PC-3 (cell line): ENCODE measurements around the gene GIMAP2. TPM values are rescaled to one million over a fixed set of nuclear protein-coding genes. Genes with fewer than 3 reads are reported as not detected.

ENCODE experiments used
- ATAC-seq: fragments of 200-7000 bp; cut with Tn5 transposase; 2 replicates; pipeline ENCODE4 v1.9.1; 2020; ENCODE audit warnings: mild to moderate bottlenecking, moderate library complexity
- BruUV-seq: library from RNA; stranded (reverse); fragments of 400-500 nt; replicated peaks from 2 replicates; lab custom pipeline; 2021; lab: Mats Ljungman, UMichigan
- CTCF ChIA-PET: fragments of 300-600 bp; sonication (Branson Sonifier 250); formaldehyde crosslinking; loops from one replicate; lab custom pipeline; 2022; ENCODE audit warnings: antibody characterized with exemption; lab: Charles Lee
- POLR2A ChIA-PET: fragments of 300-600 bp; sonication (Branson Sonifier 250); formaldehyde crosslinking; loops from one replicate; lab custom pipeline; 2022; ENCODE audit warnings: antibody characterized with exemption; ENCODE audit not compliant: unreplicated experiment; lab: Charles Lee
- DNase-seq: peaks from one replicate; pipeline ENCODE4 v3.0.0-alpha.2; 2015
- H2AFZ ChIP-seq: fragments of 300-600 bp; sonication (generic); 2 replicates; pipeline ENCODE4 v1.6.0; 2016; ENCODE audit warnings: antibody characterized with exemption, low read length
- H3F3A ChIP-seq: fragments of 300-600 bp; sonication (generic); one replicate; pipeline ENCODE4 v1.6.0; 2017; ENCODE audit warnings: antibody characterized with exemption, low read length, control low read depth, mild to moderate bottlenecking; ENCODE audit not compliant: unreplicated experiment
- H3K27ac ChIP-seq: fragments of 300-600 bp; sonication (generic); 2 replicates; pipeline ENCODE4 v1.5.1; 2016; ENCODE audit warnings: mild to moderate bottlenecking, low read length
- H3K27me3 ChIP-seq: fragments of 300-600 bp; sonication (generic); 2 replicates; pipeline ENCODE4 v1.6.1; 2016; ENCODE audit warnings: low read length, mixed read lengths
- H3K36me3 ChIP-seq: fragments of 300-600 bp; sonication (generic); 2 replicates; pipeline ENCODE4 v1.6.1; 2016; ENCODE audit warnings: low read depth, mixed run types, low read length, mixed read lengths
- H3K4me1 ChIP-seq: fragments of 300-600 bp; sonication (generic); 2 replicates; pipeline ENCODE4 v1.5.1; 2016; ENCODE audit warnings: low read length; ENCODE audit not compliant: insufficient read depth
- H3K4me2 ChIP-seq: fragments of 300-600 bp; sonication (generic); 2 replicates; pipeline ENCODE4 v1.6.0; 2016; ENCODE audit warnings: low read length
- H3K4me3 ChIP-seq: fragments of 300-600 bp; sonication (generic); 2 replicates; pipeline ENCODE4 v1.5.1; 2016; ENCODE audit warnings: mild to moderate bottlenecking, low read length, mixed read lengths
- H3K79me2 ChIP-seq: fragments of 300-600 bp; sonication (generic); 2 replicates; pipeline ENCODE4 v1.6.1; 2017; ENCODE audit warnings: low read length, mixed read lengths
- H3K9ac ChIP-seq: fragments of 300-600 bp; sonication (generic); 2 replicates; pipeline ENCODE4 v1.6.0; 2016; ENCODE audit warnings: mild to moderate bottlenecking, low read length
- H3K9me2 ChIP-seq: fragments of 300-600 bp; sonication (generic); replicated peaks from 2 replicates; pipeline ENCODE4 v1.6.1; 2016; ENCODE audit warnings: mixed run types, low read length, mixed read lengths
- H3K9me3 ChIP-seq: fragments of 300-600 bp; sonication (generic); 2 replicates; pipeline ENCODE4 v1.6.1; 2016; ENCODE audit warnings: low read length, mixed read lengths
- H4K20me1 ChIP-seq: fragments of 300-600 bp; sonication (generic); 2 replicates; pipeline ENCODE4 v1.6.1; 2016; ENCODE audit warnings: low read length, mixed read lengths
- EZH2 ChIP-seq: fragments of 300-600 bp; sonication (generic); IDR thresholded peaks from one replicate; pipeline ENCODE4 v1.6.1; 2017; ENCODE audit warnings: antibody characterized with exemption, mild to moderate bottlenecking, low read length; ENCODE audit not compliant: unreplicated experiment
- EZH2phosphoT487 ChIP-seq: fragments of 300-600 bp; sonication (generic); IDR thresholded peaks from 2 replicates; pipeline ENCODE4 v1.6.1; 2018; ENCODE audit warnings: mild to moderate bottlenecking, antibody characterized with exemption, low read length, borderline replicate concordance
- intact Hi-C: fragments of 100-400 bp; cut with micrococcal nuclease; formaldehyde crosslinking; loops from 2 replicates; pipeline ENCODE4 v1.9.0; 2023
- total RNA-seq: library from RNA; depleted of rRNA; stranded (reverse); fragments of >200 nt; gene quantifications from 2 replicates; pipeline ENCODE4 v1.2.3, GENCODE V29; 2014
- TF ChIP-seq, protein P1 (sequence below): fragments of 300-600 bp; sonication (generic); conservative IDR thresholded peaks from 2 replicates; pipeline ENCODE4 v1.5.1; 2017; ENCODE audit warnings: antibody characterized with exemption, low read depth, mild to moderate bottlenecking, low read length

The GIMAP2 gene
- total RNA-seq, 1 experiment from 2014 or later: not detected

- TF ChIP-seq, protein P1, sequence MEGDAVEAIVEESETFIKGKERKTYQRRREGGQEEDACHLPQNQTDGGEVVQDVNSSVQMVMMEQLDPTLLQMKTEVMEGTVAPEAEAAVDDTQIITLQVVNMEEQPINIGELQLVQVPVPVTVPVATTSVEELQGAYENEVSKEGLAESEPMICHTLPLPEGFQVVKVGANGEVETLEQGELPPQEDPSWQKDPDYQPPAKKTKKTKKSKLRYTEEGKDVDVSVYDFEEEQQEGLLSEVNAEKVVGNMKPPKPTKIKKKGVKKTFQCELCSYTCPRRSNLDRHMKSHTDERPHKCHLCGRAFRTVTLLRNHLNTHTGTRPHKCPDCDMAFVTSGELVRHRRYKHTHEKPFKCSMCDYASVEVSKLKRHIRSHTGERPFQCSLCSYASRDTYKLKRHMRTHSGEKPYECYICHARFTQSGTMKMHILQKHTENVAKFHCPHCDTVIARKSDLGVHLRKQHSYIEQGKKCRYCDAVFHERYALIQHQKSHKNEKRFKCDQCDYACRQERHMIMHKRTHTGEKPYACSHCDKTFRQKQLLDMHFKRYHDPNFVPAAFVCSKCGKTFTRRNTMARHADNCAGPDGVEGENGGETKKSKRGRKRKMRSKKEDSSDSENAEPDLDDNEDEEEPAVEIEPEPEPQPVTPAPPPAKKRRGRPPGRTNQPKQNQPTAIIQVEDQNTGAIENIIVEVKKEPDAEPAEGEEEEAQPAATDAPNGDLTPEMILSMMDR: no peak
- TF ChIP-seq EZH2phosphoT487 (no peak), EZH2 (no peak)
- no TSS peak for BruUV-seq
- Histone ChIP-seq H3K79me2 (no peaks in the 10 kb centered on the region), H2AFZ (no peak overlapping the region), H3K36me3 (no peaks in the 10 kb centered on the region), H3K27me3 (peaks cover 85% of the 10 kb centered on the region), H3F3A (no peaks in the 10 kb centered on the region), H4K20me1 (no peaks in the 10 kb centered on the region), H3K4me2 (no peak overlapping the region), H3K9me3 (no peaks in the 10 kb centered on the region), H3K9ac (no peak overlapping the region), H3K4me3 (no peak overlapping the region), H3K27ac (no peak overlapping the region), H3K9me2 (no peaks in the 10 kb centered on the region), H3K4me1 (no peaks in the 10 kb centered on the region)
- DNase-seq: no peak
- ChIA-PET CTCF (no interaction called here), POLR2A (no interaction called here)
- intact Hi-C loops: no loop called here
- ATAC-seq: no peak
These were observed 33.9 kb downstream of the GIMAP2 start for GRCh38 chr7:150719436-150719835.

- DNase-seq (no peak), ATAC-seq (no peak)
- no peak overlapping the region for H3K4me3 ChIP-seq
- TF ChIP-seq EZH2phosphoT487 (no peak), EZH2 (no peak)
- TF ChIP-seq, protein P1: no peak
- H3K36me3 ChIP-seq: no peaks in the 10 kb centered on the region
- H3K79me2 ChIP-seq: no peaks in the 10 kb centered on the region
- no peaks in the 10 kb centered on the region for H4K20me1 ChIP-seq
- H3K4me2 ChIP-seq: no peak overlapping the region
- H3K9ac ChIP-seq: no peak overlapping the region
- BruUV-seq: no TSS peak
- H2AFZ ChIP-seq: no peak overlapping the region
- intact Hi-C loops: no loop called here
- H3K27me3 ChIP-seq: peaks cover 84% of the 10 kb centered on the region
- CTCF ChIA-PET: interaction anchor here (0.6 kb wide), 1 partner anchor 271 kb away, joined by 3 read pairs; no protein-coding TSS in a partner anchor
- H3K9me2 ChIP-seq: no peaks in the 10 kb centered on the region
- H3K9me3 ChIP-seq: no peaks in the 10 kb centered on the region
- no peaks in the 10 kb centered on the region for H3F3A ChIP-seq
- H3K4me1 ChIP-seq: no peaks in the 10 kb centered on the region
- no peak overlapping the region for H3K27ac ChIP-seq
- POLR2A ChIA-PET: interaction anchor here (0.6 kb wide), 1 partner anchor 284 kb away, joined by 4 read pairs; no protein-coding TSS in a partner anchor
These were observed 34.7 kb downstream of the GIMAP2 start for GRCh38 chr7:150719960-150720891.

DNA sequence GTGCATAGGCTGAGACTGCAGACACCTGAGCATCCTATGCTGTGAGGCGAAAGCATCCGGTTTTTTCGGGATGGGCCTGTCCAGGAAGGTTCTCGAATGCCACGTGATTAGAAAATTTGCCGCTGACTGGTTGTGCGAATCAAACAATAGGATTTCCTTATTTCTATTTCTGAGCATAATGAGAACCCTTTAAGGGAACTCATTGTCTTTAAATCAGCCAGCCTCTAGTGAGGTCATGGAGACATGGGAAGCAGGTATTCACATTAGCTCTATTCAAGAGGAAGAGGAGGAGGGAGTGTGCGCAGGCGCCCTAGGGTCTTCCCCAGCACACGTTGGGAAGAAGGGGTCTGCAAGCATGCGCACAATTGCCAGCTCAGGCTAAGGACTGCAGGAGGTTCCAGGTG, 36.5 kb downstream of the GIMAP2 start:
- ChIA-PET POLR2A (no interaction called here), CTCF (no interaction called here)
- Histone ChIP-seq H3F3A (no peaks in the 10 kb centered on the region), H3K79me2 (no peaks in the 10 kb centered on the region), H3K36me3 (no peaks in the 10 kb centered on the region), H3K9me2 (no peaks in the 10 kb centered on the region), H3K27me3 (peaks cover 80% of the 10 kb centered on the region), H3K27ac (no peak overlapping the region), H2AFZ (no peak overlapping the region), H4K20me1 (no peaks in the 10 kb centered on the region), H3K9me3 (no peaks in the 10 kb centered on the region), H3K9ac (no peak overlapping the region), H3K4me3 (no peak overlapping the region), H3K4me1 (no peaks in the 10 kb centered on the region), H3K4me2 (no peak overlapping the region)
- BruUV-seq: no TSS peak
- TF ChIP-seq EZH2phosphoT487 (no peak), EZH2 (no peak)
- TF ChIP-seq, protein P1: no peak
- DNase-seq (no peak), ATAC-seq (no peak)
- intact Hi-C loops: no loop called here
